HG03520 (cell line): ENCODE measurements around the gene ZBTB16.

Experiments
- ATAC-seq: cut with Tn5 transposase; IDR thresholded peaks from one replicate; pipeline ENCODE4 v1.9.1; 2021; ENCODE audit warnings: mild to moderate bottlenecking, moderate library complexity; ENCODE audit not compliant: unreplicated experiment

ZBTB16 gene

DNA sequence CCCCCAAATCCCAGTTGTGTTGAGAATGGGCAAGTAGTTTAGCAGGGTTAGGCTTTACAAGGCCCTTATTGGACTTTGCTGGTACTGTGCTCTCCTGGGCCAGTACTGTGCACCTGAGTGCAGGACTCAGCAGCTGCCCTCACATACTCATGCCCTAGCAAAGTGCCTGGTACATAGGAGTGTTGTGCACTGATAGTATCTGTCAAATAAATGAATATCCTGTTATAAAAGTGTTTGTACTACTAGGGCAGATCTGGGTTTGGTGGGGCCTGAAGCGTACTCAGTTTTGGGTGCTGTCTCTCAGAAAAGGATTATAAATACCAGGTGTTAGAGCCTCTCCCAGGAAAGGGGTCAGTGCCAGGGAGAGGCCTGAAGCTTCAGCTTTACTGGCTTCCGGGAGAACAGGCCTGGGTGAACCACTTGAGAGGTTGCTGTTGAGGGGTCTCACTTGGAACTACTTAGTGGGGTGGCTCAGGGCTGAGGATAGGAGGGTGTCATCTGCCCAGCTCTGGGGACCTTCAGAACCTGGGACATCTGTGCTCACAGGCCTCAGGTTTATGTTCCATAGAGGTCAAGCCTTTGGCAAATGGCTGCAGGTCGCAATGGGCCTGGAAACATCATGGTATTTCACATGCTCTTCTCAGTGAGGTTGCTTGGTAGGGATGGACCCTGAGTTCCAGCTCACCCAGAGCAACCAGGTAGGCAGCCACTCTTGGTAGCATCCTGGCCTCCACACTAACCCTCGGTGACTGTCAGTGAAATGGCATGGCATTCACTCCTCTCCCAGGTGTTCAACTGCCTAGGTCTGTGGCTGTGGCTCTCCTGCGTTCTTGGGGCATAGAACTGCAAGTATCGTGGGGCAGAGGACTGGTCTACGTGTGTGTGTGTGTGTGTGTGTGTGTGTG is 106.1 kb downstream of the ZBTB16 start:
- no peak for ATAC-seq

DNA sequence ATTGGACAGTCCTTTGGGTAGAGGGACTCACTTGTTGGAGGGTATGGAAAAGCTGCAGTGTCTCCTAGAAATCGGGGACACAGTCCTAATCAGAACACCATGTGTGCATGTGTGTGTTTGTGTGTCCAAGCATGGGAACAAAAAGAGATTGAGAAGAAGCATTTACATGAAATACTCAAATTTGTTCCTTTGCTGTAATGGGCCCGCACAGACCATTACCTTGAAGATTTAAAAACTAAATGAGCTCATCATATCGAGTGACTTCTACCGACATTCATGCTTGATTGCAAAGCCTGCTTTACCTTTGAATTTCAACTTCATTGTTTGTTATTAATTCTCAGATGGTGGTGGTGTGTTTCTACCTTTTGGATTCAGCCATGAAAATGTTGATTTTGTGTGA is 106.9 kb downstream of the ZBTB16 start:
- no peak for ATAC-seq

- no peak for ATAC-seq
Observed at GRCh38 chr11:114166897-114167323, 107.4 kb downstream of the ZBTB16 start.

DNA sequence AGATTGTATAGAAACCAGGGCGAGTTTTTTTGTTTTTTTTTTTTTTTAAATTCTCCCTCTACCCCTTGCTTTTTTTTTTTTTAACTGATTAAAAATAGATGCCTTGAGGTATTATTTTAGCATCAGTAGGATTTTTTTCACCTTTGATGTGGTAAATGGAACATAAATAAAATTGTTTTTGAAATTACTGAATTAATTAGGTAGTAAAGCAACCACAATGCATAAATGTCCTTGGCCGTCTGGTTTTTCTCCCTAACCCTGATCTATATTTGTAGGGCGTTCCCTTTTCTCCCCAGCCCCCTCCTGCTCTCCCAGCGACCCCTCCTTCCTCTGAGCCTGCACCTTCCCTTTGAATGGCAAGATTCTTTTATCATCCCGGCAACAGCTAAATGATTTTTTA is 107.8 kb downstream of the ZBTB16 start:
- no peak for ATAC-seq

DNA sequence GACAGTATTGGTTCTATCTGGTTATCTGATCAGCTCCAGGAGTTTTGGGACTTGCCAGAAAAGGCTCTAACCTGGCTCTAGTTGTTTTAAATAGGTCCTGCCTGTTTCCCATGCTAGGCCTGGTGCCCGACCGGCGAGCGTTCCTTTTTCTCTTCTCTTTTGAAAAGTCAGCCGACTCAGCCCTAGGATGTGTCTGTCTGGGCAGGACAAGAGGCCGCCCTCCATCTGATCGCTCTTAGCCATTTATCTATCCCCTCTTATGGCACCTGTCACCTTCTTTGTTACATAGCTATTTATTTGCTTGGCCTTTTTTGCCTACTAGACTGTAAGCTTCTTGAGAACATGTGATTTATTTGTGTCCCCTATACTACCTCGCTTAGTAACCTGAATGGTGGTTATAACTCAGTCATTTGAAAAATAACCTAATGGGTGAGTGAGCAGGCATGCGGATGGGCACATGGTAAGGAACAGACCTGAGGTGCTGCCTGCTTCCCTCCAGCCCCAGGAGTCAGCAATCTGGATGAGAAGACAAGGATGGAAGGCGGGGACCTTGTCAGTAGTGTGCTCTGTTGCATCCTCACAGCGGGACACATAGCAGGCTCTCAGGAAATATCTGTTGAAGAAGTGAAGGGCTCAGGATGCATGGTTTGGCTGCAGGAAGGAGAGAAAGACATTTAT is 108.4 kb downstream of the ZBTB16 start:
- no peak for ATAC-seq

DNA sequence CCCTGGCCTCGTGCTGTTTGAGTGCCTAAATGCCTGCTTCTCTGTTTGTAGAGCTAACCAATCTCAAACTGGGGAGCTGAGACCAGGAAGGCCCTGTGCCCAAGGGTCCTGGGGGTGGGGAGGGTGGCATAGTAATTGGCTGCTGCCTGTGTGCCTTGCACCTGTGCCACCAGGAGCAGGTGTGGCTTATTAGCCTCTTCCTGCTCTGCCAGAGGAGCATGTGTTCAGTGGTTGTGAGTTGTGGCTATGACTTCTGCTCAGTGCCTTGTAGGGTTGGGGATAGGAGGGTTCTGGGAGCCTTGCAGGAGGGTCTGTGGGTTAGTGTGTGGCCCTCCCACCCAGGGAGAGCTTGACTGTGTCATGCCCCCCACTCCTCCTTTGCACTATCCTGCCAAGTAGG is 109.2 kb downstream of the ZBTB16 start:
- ATAC-seq = no peak

- no peak for ATAC-seq
Observed at GRCh38 chr11:114169321-114169749, 109.8 kb downstream of the ZBTB16 start.

DNA sequence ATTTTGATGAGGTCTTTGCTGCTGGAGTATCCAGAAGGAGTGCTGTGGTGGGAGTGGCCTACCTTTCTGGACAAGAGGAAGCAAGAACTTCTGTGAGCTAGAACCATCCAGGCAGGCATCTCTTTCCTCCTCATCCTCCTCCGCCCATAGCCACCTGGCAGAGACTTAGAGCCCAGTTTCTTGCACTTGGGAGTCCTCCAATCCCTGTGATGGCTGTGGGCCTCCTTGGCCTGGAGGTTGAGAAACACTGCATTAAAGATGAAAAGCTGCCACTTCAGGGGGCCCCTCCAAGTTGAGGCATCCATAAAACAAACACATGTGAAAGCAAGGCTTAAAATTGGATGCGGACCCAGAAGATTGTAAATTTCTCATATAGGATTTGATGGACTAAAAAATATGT is 110.3 kb downstream of the ZBTB16 start:
- ATAC-seq = no peak

DNA sequence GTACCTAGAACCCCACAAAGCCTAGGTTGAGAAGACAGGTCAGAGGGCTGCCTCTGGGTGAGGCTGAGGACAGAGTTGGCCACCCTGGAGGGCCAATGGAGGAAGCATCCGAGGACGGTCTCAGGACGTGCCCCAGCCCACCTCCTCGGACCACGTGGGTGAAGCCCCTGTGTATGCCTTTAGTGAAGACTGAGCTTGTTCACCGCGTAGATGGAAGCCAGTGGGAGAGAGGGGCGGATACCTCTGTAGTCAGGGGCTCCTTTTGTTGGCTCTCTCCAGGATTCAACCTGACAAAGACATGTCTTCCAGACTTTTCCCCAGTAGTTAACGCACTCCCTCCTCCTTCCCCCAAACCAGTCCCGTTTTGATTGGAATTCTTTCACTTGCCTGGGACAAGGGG is 110.7 kb downstream of the ZBTB16 start:
- ATAC-seq = no peak

DNA sequence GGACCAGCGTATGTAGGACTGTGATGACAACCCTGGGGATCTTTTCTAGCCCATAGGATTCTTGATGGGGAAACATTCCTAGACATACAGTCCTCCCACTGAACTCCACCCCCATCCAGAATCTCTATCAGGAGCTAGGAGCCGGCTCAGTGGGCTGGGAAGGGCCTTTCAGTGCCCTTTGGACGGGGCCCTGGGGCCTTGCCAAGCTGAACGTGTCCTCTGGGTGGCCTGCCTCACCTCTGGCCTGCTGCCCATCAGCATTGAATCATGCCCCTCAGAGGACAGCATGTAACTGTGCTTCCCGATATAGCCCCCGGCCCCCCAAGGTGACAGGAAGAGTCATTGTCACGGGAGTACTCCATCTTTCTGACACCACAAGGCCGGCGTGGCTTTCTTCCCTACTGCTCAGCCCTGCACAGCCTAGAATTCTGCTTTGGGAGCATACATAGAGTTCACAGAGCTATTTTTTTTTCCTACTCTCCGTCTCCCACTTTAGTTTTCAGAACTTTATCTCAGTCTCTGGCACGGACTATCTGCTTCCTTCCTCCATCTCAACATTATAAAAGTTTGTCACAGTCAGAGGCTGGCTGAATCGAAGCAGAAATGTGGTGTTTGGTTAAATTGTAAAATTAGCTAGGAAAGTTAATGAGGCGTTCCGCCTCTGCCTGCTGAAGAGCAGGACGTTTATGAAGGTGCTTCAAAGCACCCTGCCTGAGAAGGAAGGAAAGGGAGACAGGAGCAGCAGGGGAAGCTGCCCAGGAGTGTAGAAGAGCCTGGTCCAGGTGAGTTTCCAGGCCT is 111.9 kb downstream of the ZBTB16 start:
- ATAC-seq = no peak

DNA sequence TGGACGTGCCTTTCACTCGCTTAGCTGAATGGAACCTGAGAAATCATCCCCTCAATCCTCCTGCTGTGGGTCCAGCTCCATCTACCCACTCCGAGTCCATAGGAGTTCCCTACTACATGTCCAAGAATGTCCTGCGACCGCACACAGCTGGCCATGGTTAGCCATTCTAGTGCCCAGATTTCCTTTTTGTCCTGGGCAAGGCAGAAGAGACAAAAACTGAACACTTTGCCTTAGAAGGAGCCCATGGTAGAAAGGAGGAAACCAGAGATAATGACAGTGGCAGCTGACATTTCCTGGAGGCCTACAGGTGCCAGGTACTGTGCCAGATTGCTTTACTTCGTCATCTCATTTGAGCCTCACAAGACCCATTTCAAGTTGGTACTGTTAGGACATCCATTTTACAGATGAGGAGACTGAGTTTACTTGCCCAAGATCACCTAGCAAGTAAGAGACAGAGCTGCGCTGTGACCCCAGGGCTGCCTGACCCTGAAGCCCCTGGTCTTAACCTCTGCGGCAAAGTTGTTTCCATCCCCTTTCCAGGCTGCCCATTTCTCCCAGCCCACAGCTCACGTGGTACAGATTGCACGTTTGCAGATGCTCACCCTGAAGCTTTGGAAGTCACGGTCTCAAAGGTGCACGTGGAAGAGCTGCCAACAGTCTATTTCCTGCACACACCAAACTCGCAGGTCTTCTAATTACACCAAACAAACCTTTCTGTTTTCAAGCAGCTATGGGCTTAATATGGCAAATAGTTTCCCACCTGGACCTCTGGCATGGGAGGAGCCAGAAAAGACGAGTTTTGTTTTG is 112.7 kb downstream of the ZBTB16 start:
- ATAC-seq = no peak

GRCh38 chr11:114172871-114173444 is 113.4 kb downstream of the ZBTB16 start:
- ATAC-seq = no peak

- ATAC-seq = no peak
Observed at GRCh38 chr11:114173843-114174242, 114.3 kb downstream of the ZBTB16 start.

GRCh38 chr11:114174712-114175495 is 115.4 kb downstream of the ZBTB16 start:
- ATAC-seq = no peak

DNA sequence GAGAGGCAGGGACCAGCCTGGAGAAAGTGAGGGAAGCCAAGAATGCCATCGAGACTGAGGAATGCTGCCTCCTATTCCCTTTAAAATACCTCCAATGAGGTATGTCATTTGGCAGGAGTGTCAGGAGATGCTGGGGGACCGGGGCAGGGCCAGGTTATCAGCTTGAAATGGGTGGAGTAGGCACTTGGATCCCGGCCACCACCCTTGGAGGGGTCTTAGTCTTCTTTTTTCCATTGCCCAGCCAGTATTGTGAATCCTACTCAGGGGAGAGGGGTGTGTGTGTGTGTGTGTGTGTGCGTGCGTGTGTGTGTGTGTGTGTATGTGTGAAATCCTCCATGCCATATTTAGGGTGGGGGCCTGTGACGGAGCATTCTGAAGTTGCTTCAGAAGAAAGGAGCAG is 116.2 kb downstream of the ZBTB16 start:
- no peak for ATAC-seq

DNA sequence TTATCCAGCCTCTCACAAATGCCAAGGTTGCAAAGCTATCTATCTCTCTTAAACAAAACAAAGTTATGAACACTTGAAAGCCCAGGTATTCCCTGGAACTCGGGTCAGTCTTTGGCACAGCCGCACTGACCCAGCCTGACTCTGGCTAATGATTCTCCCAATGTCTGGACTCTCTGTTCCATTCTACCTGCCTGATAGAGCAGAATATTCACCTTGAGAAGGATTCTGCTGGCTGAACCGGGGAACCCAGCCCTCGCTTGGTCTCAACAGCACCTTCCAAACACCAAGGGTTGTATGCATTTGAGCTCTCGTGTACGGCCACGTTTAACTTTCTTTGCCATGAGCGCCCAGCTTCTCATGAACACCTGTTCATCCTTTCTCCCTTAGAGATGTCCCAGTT is 116.8 kb downstream of the ZBTB16 start:
- no peak for ATAC-seq

GRCh38 chr11:114178656-114179055 is 119.1 kb downstream of the ZBTB16 start:
- ATAC-seq = no peak

DNA sequence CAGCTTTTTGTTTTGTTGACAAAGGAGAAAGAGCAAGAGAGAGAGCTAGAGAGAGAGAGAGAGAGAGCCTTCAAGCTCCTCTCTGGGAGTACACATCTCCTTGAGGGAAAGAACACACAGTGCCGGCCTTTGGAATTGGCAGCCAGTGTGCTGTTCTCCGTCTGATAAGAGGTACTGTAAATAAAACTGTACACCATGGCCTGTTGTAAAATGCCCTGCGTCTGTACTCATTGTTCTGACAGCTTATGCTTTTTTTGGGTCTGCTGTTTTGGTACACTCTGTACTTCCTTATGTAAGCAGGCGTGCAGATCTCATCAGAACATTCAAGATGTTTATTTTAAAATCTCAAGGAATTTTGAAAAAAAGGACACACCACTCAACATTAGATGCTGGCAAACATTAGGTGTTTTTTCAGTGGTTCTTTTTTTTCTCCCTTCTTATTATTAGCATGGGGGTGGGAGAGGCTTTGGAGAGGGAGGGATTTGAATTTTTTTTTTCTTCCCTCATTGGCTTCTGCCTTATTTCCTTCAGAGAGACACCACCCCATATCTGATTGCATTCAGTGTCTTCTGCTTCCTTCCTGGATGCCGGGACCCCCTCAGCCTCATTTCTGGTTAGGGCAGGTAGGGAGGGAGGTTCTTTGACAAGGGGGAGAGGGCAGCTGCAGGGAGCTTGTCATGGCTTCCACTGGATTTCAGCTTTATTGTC is 119.9 kb downstream of the ZBTB16 start:
- no peak for ATAC-seq
